GM13977 (cell line): ENCODE data around the gene L3MBTL4.

Experiments used
- DNase-seq: peaks from one replicate; pipeline ENCODE4 v3.0.0; 2012; ENCODE audit warnings: low spot score
- CTCF ChIP-seq: IDR thresholded peaks from 2 replicates; pipeline ENCODE4 v1.5.1; 2012; ENCODE audit warnings: mild to moderate bottlenecking, control low read depth; ENCODE audit not compliant: insufficient read depth; ENCODE audit errors: extremely low read depth, missing control alignments
- in situ Hi-C: fragments of 300-500 bp; cut with MboI; formaldehyde crosslinking; loops from one replicate; pipeline ENCODE4 v1.12.0; 2022; ENCODE audit warnings: low sequenced_read_pairs, low pct_unique_long_range_greater_than_20kb, mixed read lengths, inconsistent platforms; ENCODE audit not compliant: unreplicated experiment

L3MBTL4 gene

DNA sequence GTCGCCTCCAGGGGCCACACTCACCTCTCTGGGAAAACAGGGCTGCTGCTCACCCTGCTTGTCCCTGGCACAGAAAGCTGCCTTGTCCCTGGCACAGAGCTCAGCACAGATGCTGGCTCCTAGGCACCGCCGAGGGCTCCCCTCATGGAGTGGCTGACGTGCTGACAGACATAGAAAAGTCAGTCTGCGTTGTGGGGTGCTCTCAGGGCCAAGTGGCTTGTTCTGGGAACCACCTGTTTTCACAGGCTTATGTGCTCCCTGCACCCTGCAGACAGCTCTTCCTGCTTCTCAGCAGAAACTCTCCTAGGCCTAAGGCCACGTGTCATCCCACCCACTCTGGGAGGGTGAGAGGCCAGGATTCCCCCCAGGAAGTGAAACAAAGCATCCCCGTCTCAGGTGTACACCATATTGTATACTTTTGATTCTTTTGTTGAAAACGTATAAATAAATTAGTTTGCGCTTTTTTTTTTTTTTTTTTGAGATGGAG lies 434.7 kb downstream of the L3MBTL4 start:
- in situ Hi-C loops = no loop called here
- DNase-seq = no peak
- TF ChIP-seq CTCF = no peak

GRCh38 chr18:5979176-5979888 lies 435.4 kb downstream of the L3MBTL4 start:
- in situ Hi-C loops = no loop called here
- TF ChIP-seq CTCF = no peak
- no peak for DNase-seq

DNA sequence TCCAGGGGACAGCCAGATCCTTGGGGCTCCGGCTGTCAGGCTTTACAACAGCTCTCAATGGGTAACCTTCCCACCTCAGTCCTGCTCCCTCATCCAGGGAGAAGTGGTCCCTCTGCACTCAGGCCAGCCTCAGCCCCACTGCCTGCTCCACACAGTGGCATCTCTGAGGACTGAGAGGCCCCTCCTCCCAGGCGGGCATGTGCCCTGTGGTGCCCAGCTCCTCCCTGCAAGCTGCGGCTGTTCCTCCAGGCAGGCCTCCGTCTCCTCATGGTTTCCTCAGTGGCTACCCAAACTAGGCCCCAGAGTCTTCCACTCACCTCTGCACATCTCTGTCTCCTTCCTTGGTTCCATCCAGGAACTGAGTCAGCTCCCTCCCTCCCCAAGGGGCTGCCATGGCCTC lies 437.7 kb downstream of the L3MBTL4 start:
- in situ Hi-C loops = no loop called here
- no peak for DNase-seq
- no peak for TF ChIP-seq CTCF

- peak; percentile 62 for DNase-seq
- in situ Hi-C loops = no loop called here
- peak; percentile 29 for TF ChIP-seq CTCF
Measured at GRCh38 chr18:5975111-5976002, 439.4 kb downstream of the L3MBTL4 start.

DNA sequence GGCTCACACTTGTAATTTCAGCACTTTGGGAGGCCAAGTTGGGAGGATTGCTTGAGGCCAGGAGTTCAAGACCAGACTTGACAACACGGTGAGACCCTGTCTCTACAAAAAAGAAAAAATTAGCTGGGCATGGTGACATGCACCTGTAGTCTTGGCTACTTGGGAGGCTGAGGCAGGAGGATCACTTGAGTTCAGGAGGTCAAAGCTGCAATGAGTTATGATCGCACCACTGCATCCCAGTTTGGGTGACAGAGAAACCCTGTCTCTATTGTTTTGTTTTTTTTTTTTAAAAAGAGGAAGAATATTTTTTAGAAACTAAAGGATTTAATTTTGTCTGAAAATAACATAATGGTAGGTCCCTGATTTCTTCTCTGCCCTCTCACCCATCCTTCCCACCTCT lies 440.0 kb downstream of the L3MBTL4 start:
- DNase-seq = no peak
- in situ Hi-C loops = no loop called here

More for the DNA sequence above, 440.0 kb downstream of the L3MBTL4 start:
- TF ChIP-seq CTCF = no peak
